Breast epithelium (tissue), 4 donors: ENCODE measurements around the gene NFASC. TPM values are rescaled to one million over a fixed set of nuclear protein-coding genes. Genes with fewer than 3 reads are reported as not detected.

Experiments used
- DNase-seq, 2 donors: peaks; one replicate each; pipeline ENCODE4 v3.0.0-alpha.2; 2019; ENCODE audit warnings: low spot score in 2 of 2
- H3K27ac ChIP-seq, 2 donors: fragments of 200-600 bp; sonication (generic) in 1 of 2; one replicate each; pipeline ENCODE4 v1.5.1; 2016 to 2019; ENCODE audit warnings: mild to moderate bottlenecking in 1 of 2
- H3K27me3 ChIP-seq, 2 donors: fragments of 200-600 bp; sonication (generic) in 1 of 2; one replicate each; pipeline versions ENCODE4 v1.5.1 to v1.6.0; 2017 to 2019; ENCODE audit warnings: control low read depth in 1 of 2, mild to moderate bottlenecking in 1 of 2
- H3K36me3 ChIP-seq: fragments of 200-600 bp; one replicate; pipeline ENCODE4 v1.5.1; 2019
- H3K4me1 ChIP-seq, 2 donors: fragments of 200-600 bp; sonication (generic); one replicate each; pipeline ENCODE4 v1.5.1; 2016 to 2019; ENCODE audit warnings: control low read depth in 1 of 2
- H3K4me3 ChIP-seq, 3 donors: fragments of 200-600 bp; sonication (generic); 1 replicate in 2 of 3; 2 replicates in 1 of 3; pipeline ENCODE4 v1.5.1; 2016 to 2019; ENCODE audit warnings: mild to moderate bottlenecking in 3 of 3, moderate library complexity in 2 of 3
- H3K9me3 ChIP-seq, 2 donors: fragments of 200-600 bp; sonication (generic) in 1 of 2; one replicate each; pipeline ENCODE4 v1.5.1; 2016 to 2019; ENCODE audit warnings: control low read depth in 1 of 2
- CTCF ChIP-seq, 3 donors: fragments of 450-650 bp; IDR thresholded peaks; one replicate each; pipeline ENCODE4 v1.5.1; 2016 to 2017; ENCODE audit warnings: antibody characterized with exemption in 3 of 3, mild to moderate bottlenecking in 3 of 3, moderate library complexity in 3 of 3
- POLR2A ChIP-seq: fragments of 450-650 bp; IDR thresholded peaks from one replicate; pipeline ENCODE4 v1.6.1; 2016; ENCODE audit warnings: antibody characterized with exemption, mild to moderate bottlenecking, moderate library complexity
- POLR2AphosphoS5 ChIP-seq, 3 donors: sonication (generic); formaldehyde crosslinking; IDR thresholded peaks; one replicate each; pipeline ENCODE4 v1.6.1; 2017; ENCODE audit warnings: antibody characterized with exemption in 3 of 3
- intact Hi-C: fragments of 100-400 bp; cut with DNase I; formaldehyde crosslinking; loops from one replicate; pipeline ENCODE4 v1.15.1; 2023; ENCODE audit warnings: low total_unique reads
- total RNA-seq, 3 donors: library from RNA; depleted of rRNA; stranded (reverse); fragments of >200 nt; gene quantifications; one replicate each; pipeline ENCODE4 v1.1.0, GENCODE V29; 2016

NFASC gene
- total RNA-seq, 3 donors from 2014 or later = 1.6 to 19.5 (median 14.1) TPM

GRCh38 chr1:205048382-205048781, 177.7 kb downstream of the NFASC start:
- Histone ChIP-seq H3K4me1 (no peaks in the 10 kb centered on the region), H3K36me3 (no peaks in the 10 kb centered on the region), H3K9me3 (no peaks in the 10 kb centered on the region), H3K4me3 (no peak overlapping the region), H3K27ac (no peak overlapping the region), H3K27me3 (peaks cover 0 to 40% of the 10 kb centered on the region in 2 donors)
- DNase-seq = no peak
- no peak for TF ChIP-seq POLR2A
- TF ChIP-seq CTCF (IDR thresholded peaks at IDR 0.05) = no peak
- no peak for TF ChIP-seq POLR2AphosphoS5 (IDR thresholded peaks at IDR 0.05)
- intact Hi-C loops = no loop called here

GRCh38 chr1:205049479-205049878, 178.8 kb downstream of the NFASC start:
- intact Hi-C loops = no loop called here
- Histone ChIP-seq H3K9me3 (no peaks in the 10 kb centered on the region), H3K4me3 (no peak overlapping the region), H3K4me1 (no peaks in the 10 kb centered on the region), H3K27me3 (peaks cover 0 to 29% of the 10 kb centered on the region in 2 donors), H3K27ac (no peak overlapping the region), H3K36me3 (no peaks in the 10 kb centered on the region)
- no peak for DNase-seq
- TF ChIP-seq POLR2A (no peak), POLR2AphosphoS5 (IDR thresholded peaks at IDR 0.05) (no peak), CTCF (IDR thresholded peaks at IDR 0.05) (no peak)

- Histone ChIP-seq H3K9me3 (no peaks in the 10 kb centered on the region), H3K36me3 (no peaks in the 10 kb centered on the region), H3K27ac (no peak overlapping the region), H3K27me3 (peaks cover 0 to 3% of the 10 kb centered on the region in 2 donors), H3K4me3 (no peak overlapping the region), H3K4me1 (no peaks in the 10 kb centered on the region)
- TF ChIP-seq POLR2A = no peak
- TF ChIP-seq POLR2AphosphoS5 (IDR thresholded peaks at IDR 0.05) = no peak
- no peak for TF ChIP-seq CTCF (IDR thresholded peaks at IDR 0.05)
- intact Hi-C loops = no loop called here
- DNase-seq = no peak
Observed at GRCh38 chr1:205052690-205053089, 182.0 kb downstream of the NFASC start.

GRCh38 chr1:205053296-205053695, 182.6 kb downstream of the NFASC start:
- Histone ChIP-seq H3K27ac (no peak overlapping the region), H3K4me1 (no peaks in the 10 kb centered on the region), H3K36me3 (no peaks in the 10 kb centered on the region), H3K27me3 (peaks cover 0 to 3% of the 10 kb centered on the region in 2 donors), H3K4me3 (no peak overlapping the region), H3K9me3 (no peaks in the 10 kb centered on the region)
- no peak for DNase-seq
- no peak for TF ChIP-seq CTCF (IDR thresholded peaks at IDR 0.05)
- no peak for TF ChIP-seq POLR2A
- TF ChIP-seq POLR2AphosphoS5 (IDR thresholded peaks at IDR 0.05) = no peak
- intact Hi-C loops = no loop called here

- TF ChIP-seq POLR2AphosphoS5 (IDR thresholded peaks at IDR 0.05) = no peak
- no peaks in the 10 kb centered on the region for H3K4me1 ChIP-seq
- no peaks in the 10 kb centered on the region for H3K36me3 ChIP-seq
- H3K4me3 ChIP-seq = no peak overlapping the region
- intact Hi-C loops = no loop called here
- H3K27ac ChIP-seq = no peak overlapping the region
- no peaks in the 10 kb centered on the region for H3K27me3 ChIP-seq
- H3K9me3 ChIP-seq = no peaks in the 10 kb centered on the region
- DNase-seq = no peak
Observed at GRCh38 chr1:205054013-205054412, 183.4 kb downstream of the NFASC start.

GRCh38 chr1:205056188-205056611, 185.5 kb downstream of the NFASC start:
- no peak overlapping the region for H3K27ac ChIP-seq
- no peak for DNase-seq
- H3K36me3 ChIP-seq = no peaks in the 10 kb centered on the region
- H3K4me1 ChIP-seq = no peaks in the 10 kb centered on the region
- no peaks in the 10 kb centered on the region for H3K27me3 ChIP-seq
- TF ChIP-seq POLR2AphosphoS5 (IDR thresholded peaks at IDR 0.05) (no peak), POLR2A (no peak), CTCF (IDR thresholded peaks at IDR 0.05) (no peak)
- intact Hi-C loops = no loop called here
- H3K9me3 ChIP-seq = no peaks in the 10 kb centered on the region
- no peak overlapping the region for H3K4me3 ChIP-seq
